Endothelial cell of umbilical vein (primary cell): ENCODE results near the gene HSPB8. TPM values are rescaled to one million over a fixed set of nuclear protein-coding genes. Genes with fewer than 3 reads are reported as not detected.

Experiments
- BruUV-seq: library from RNA; stranded (reverse); fragments of 400-500 nt; replicated peaks from 2 replicates; lab custom pipeline; 2021; lab: Mats Ljungman, UMichigan
- CTCF ChIA-PET: fragments of 300-600, 350-600 bp; sonication (Branson Sonifier 250); formaldehyde crosslinking; loops from one replicate; lab custom pipeline; 2021; ENCODE audit warnings: antibody characterized with exemption, inconsistent platforms; lab: Charles Lee
- POLR2A ChIA-PET: fragments of 300-600, 350-600 bp; sonication (Branson Sonifier 250); formaldehyde crosslinking; loops from one replicate; lab custom pipeline; 2021; ENCODE audit warnings: antibody characterized with exemption, inconsistent platforms; lab: Charles Lee
- DNase-seq: peaks from one replicate; pipeline ENCODE4 v3.0.0-alpha.2; 2011; ENCODE audit warnings: low read depth, low spot score
- FAIRE-seq: peaks from 2 replicates; lab custom pipeline; 2011; peaks lifted over from hg19 to GRCh38; lab: Jason Lieb, UNC
- H2AFZ ChIP-seq: 2 replicates; pipeline ENCODE4 v1.6.0; 2012; ENCODE audit warnings: low read depth, low read length, control low read depth, inconsistent platforms
- H3K27ac ChIP-seq: 2 replicates; pipeline ENCODE4 v1.5.1; 2011; ENCODE audit warnings: low read depth, mild to moderate bottlenecking, control low read depth, low read length, moderate library complexity; ENCODE audit not compliant: insufficient read depth
- H3K27me3 ChIP-seq, 2 experiments: 2 replicates each; pipeline versions ENCODE4 v1.6.0 to v1.6.1; 2011; ENCODE audit warnings: low read length in 2 of 2, mixed read lengths in 1 of 2; ENCODE audit not compliant: control insufficient read depth in 2 of 2, insufficient read depth in 2 of 2
- H3K36me3 ChIP-seq, 2 experiments: 2 replicates in 1 of 2; 3 replicates in 1 of 2; pipeline ENCODE4 v1.5.1; 2011; ENCODE audit warnings: low read length in 2 of 2, mild to moderate bottlenecking in 1 of 2, moderate library complexity in 1 of 2; ENCODE audit not compliant: control insufficient read depth in 2 of 2, insufficient read depth in 2 of 2; ENCODE audit errors: extremely low read depth in 1 of 2
- H3K4me1 ChIP-seq: 3 replicates; pipeline ENCODE4 v1.5.1; 2011; ENCODE audit warnings: mild to moderate bottlenecking, low read length; ENCODE audit not compliant: control insufficient read depth, insufficient read depth; ENCODE audit errors: extremely low read depth
- H3K4me2 ChIP-seq: 2 replicates; pipeline ENCODE4 v1.6.1; 2011; ENCODE audit warnings: low read length, control low read depth, mixed read lengths; ENCODE audit not compliant: insufficient read depth
- H3K4me3 ChIP-seq, 3 experiments: fragments of 200-600 bp in 1 of 3; sonication (generic), shearing (Covaris generic) in 1 of 3; replicated peaks in 1 of 3; 2 replicates each; pipeline ENCODE4 v1.5.1; 2011 to 2016; ENCODE audit warnings: control low read depth in 3 of 3, low read length in 3 of 3, mild to moderate bottlenecking in 2 of 3, inconsistent platforms in 1 of 3, low read depth in 1 of 3, moderate library complexity in 1 of 3; ENCODE audit not compliant: insufficient read depth in 1 of 3
- H3K79me2 ChIP-seq: 2 replicates; pipeline ENCODE4 v1.6.0; 2012; ENCODE audit warnings: low read length, inconsistent platforms; ENCODE audit not compliant: control insufficient read depth, insufficient read depth
- H3K9ac ChIP-seq: replicated peaks from 2 replicates; pipeline ENCODE3; 2011; ENCODE audit warnings: low read length, control low read depth; ENCODE audit not compliant: insufficient read depth; ENCODE audit errors: extremely low read depth
- H3K9me1 ChIP-seq: replicated peaks from 3 replicates; pipeline ENCODE4 v1.6.0; 2011; ENCODE audit warnings: mild to moderate bottlenecking, low read length; ENCODE audit not compliant: control insufficient read depth, insufficient read depth; ENCODE audit errors: extremely low read depth
- H3K9me3 ChIP-seq: replicated peaks from 2 replicates; pipeline ENCODE4 v1.5.1; 2012; ENCODE audit warnings: low read length, inconsistent platforms; ENCODE audit not compliant: control insufficient read depth, insufficient read depth
- H4K20me1 ChIP-seq: replicated peaks from 2 replicates; pipeline ENCODE3; 2011; ENCODE audit warnings: mild to moderate bottlenecking, low read length; ENCODE audit not compliant: control insufficient read depth, insufficient read depth; ENCODE audit errors: extremely low read depth
- CTCF ChIP-seq, 2 donors: IDR thresholded peaks; 1 replicate in 1 of 2; 2 replicates in 1 of 2; pipeline ENCODE4 v1.5.1; 2011; ENCODE audit warnings: low read length in 2 of 2, mild to moderate bottlenecking in 2 of 2, moderate library complexity in 2 of 2, control low read depth in 1 of 2, inconsistent platforms in 1 of 2, low read depth in 1 of 2; ENCODE audit not compliant: insufficient read depth in 1 of 2; ENCODE audit errors: extremely low read depth in 1 of 2
- EZH2 ChIP-seq: IDR thresholded peaks from 2 replicates; pipeline ENCODE4 v1.6.1; 2012; ENCODE audit warnings: borderline replicate concordance, low read depth, mild to moderate bottlenecking, moderate library complexity, low read length, inconsistent platforms; ENCODE audit not compliant: severe bottlenecking
- FOS ChIP-seq: IDR thresholded peaks from 2 replicates; pipeline ENCODE4 v1.6.1; 2011; ENCODE audit warnings: mild to moderate bottlenecking, low read length, moderate library complexity, borderline replicate concordance; ENCODE audit not compliant: insufficient read depth
- GATA2 ChIP-seq: IDR thresholded peaks from 2 replicates; pipeline ENCODE4 v1.7.0; 2011; ENCODE audit warnings: low read depth, mild to moderate bottlenecking, moderate library complexity, mixed read lengths, low read length; ENCODE audit not compliant: insufficient read length, insufficient read depth
- JUN ChIP-seq: IDR thresholded peaks from 2 replicates; pipeline ENCODE4 v1.6.1; 2011; ENCODE audit warnings: borderline replicate concordance, low read depth; ENCODE audit not compliant: insufficient read length, insufficient read depth
- MYC ChIP-seq: IDR thresholded peaks from one replicate; pipeline ENCODE4 v1.6.1; 2011; ENCODE audit warnings: mild to moderate bottlenecking, low read depth, low read length
- POLR2A ChIP-seq: IDR thresholded peaks from 2 replicates; pipeline ENCODE4 v1.6.1; 2012; ENCODE audit warnings: low read depth, mild to moderate bottlenecking, control low read depth, low read length
- POLR2AphosphoS5 ChIP-seq: IDR thresholded peaks from 2 replicates; pipeline ENCODE4 v1.6.1; 2012; ENCODE audit warnings: low read depth, mild to moderate bottlenecking, control low read depth, low read length, moderate library complexity; ENCODE audit not compliant: insufficient read depth
- dilution Hi-C: fragments of 300-500 bp; cut with MboI; formaldehyde crosslinking; loops from one replicate; pipeline ENCODE4 v1.15.0; 2019; ENCODE audit warnings: low sequenced_read_pairs; ENCODE audit not compliant: extremely low pct_ligation_motif_present
- intact Hi-C: fragments of 100-400 bp; cut with micrococcal nuclease; formaldehyde crosslinking; loops from one replicate; pipeline ENCODE4 v1.10.0; 2022
- polyA plus RNA-seq, 4 experiments: library from polyadenylated mRNA; depleted of rRNA in 3 of 4; stranded (reverse) in 3 of 4; unstranded in 1 of 4; fragments of >200 nt; gene quantifications; 2 replicates each; pipeline versions ENCODE4 v1.2.1 to v1.2.3, GENCODE V29; 2011 to 2012; ENCODE audit warnings: missing spikeins in 1 of 4
- total RNA-seq: library from RNA; stranded (reverse); gene quantifications from 2 replicates; pipeline ENCODE4 v1.2.3, GENCODE V29; 2021
- TF ChIP-seq, protein P1 (sequence below): IDR thresholded peaks from 2 replicates; pipeline ENCODE4 v1.6.1; 2011; ENCODE audit not compliant: insufficient read depth, insufficient read length

Gene HSPB8
- total and polyA plus RNA-seq, 2 donors (not counting 3 experiments of a cell fraction or from before 2014, with no cell fraction given) = 10.8 to 14.7 TPM

GRCh38 chr12:119136811-119137410 is 41.8 kb upstream of the HSPB8 start:
- POLR2A ChIA-PET = no interaction called here
- BruUV-seq = no TSS peak
- no peak overlapping the region for H3K27ac ChIP-seq
- TF ChIP-seq POLR2AphosphoS5 (no peak), JUN (no peak), POLR2A (no peak), EZH2 (no peak), GATA2 (no peak), MYC (no peak), FOS (no peak), CTCF (IDR thresholded peaks at IDR 0.05; ENCODE audit: extremely low read depth in 1 of 2, insufficient read depth in 1 of 2, low read depth in 1 of 2, low read length in 2 of 2) (no peak)
- TF ChIP-seq, protein P1, sequence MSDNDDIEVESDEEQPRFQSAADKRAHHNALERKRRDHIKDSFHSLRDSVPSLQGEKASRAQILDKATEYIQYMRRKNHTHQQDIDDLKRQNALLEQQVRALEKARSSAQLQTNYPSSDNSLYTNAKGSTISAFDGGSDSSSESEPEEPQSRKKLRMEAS = no peak
- CTCF ChIA-PET = interaction anchor here (0.7 to 1.1 kb wide), 2 partner anchors 22 to 54 kb away, joined by 3 read pairs; no protein-coding TSS in a partner anchor
- no peak overlapping the region for H3K9ac ChIP-seq
- no peaks in the 10 kb centered on the region for H3K9me1 ChIP-seq
- no peak overlapping the region for H3K4me2 ChIP-seq
- no peaks in the 10 kb centered on the region for H3K4me1 ChIP-seq
- no peak overlapping the region for H3K4me3 ChIP-seq
- DNase-seq = no peak
- no peaks in the 10 kb centered on the region for H3K79me2 ChIP-seq
- no peak overlapping the region for H2AFZ ChIP-seq
- no peaks in the 10 kb centered on the region for H3K36me3 ChIP-seq
- no peaks in the 10 kb centered on the region for H4K20me1 ChIP-seq
- FAIRE-seq = no peak
- intact Hi-C loops = no loop called here
- dilution Hi-C loops = no loop called here
- no peaks in the 10 kb centered on the region for H3K9me3 ChIP-seq
- no peaks in the 10 kb centered on the region for H3K27me3 ChIP-seq
